H1 (cell line): ENCODE data around the gene ANAPC16. TPM values are rescaled to one million over a fixed set of nuclear protein-coding genes. Genes with fewer than 3 reads are reported as not detected.

ENCODE experiments used
- CTCF ChIA-PET: fragments of 300-600 bp; sonication (Branson Sonifier 250); formaldehyde crosslinking; loops from one replicate; lab custom pipeline; 2021; ENCODE audit not compliant: partially characterized antibody; lab: Charles Lee
- POLR2A ChIA-PET: fragments of 300-600 bp; sonication (Branson Sonifier 250); formaldehyde crosslinking; loops from one replicate; lab custom pipeline; 2021; ENCODE audit warnings: inconsistent platforms; ENCODE audit not compliant: partially characterized antibody; lab: Charles Lee
- DNase-seq, 2 experiments: peaks; one replicate each; pipeline versions ENCODE4 v3.0.0 to v3.0.0-alpha.2; 2010 to 2022; ENCODE audit warnings: low spot score in 2 of 2, low read depth in 1 of 2, mixed read lengths in 1 of 2
- FAIRE-seq: peaks from 2 replicates; lab custom pipeline; 2011; peaks lifted over from hg19 to GRCh38; lab: Jason Lieb, UNC
- H2AFZ ChIP-seq: 2 replicates; pipeline ENCODE4 v1.8.1; 2012; ENCODE audit warnings: low read length, inconsistent platforms
- H2AK5ac ChIP-seq: 2 replicates; pipeline ENCODE4 v1.6.1; 2013; ENCODE audit warnings: low read depth, low read length
- H2BK120ac ChIP-seq: replicated peaks from 2 replicates; pipeline ENCODE3; 2013; ENCODE audit warnings: low read depth, low read length, inconsistent platforms
- H2BK12ac ChIP-seq: 2 replicates; pipeline ENCODE4 v1.6.1; 2013; ENCODE audit warnings: low read depth, low read length
- H2BK15ac ChIP-seq: 2 replicates; pipeline ENCODE4 v1.6.1; 2013; ENCODE audit warnings: low read length
- H2BK20ac ChIP-seq: 2 replicates; pipeline ENCODE4 v1.6.1; 2013; ENCODE audit warnings: low read length
- H2BK5ac ChIP-seq: 2 replicates; pipeline ENCODE4 v1.6.1; 2013; ENCODE audit warnings: low read depth, low read length
- H3K14ac ChIP-seq: 2 replicates; pipeline ENCODE4 v1.6.1; 2013; ENCODE audit warnings: inconsistent platforms; ENCODE audit not compliant: insufficient read length
- H3K18ac ChIP-seq: 2 replicates; pipeline ENCODE4 v1.6.1; 2013; ENCODE audit warnings: low read length; ENCODE audit errors: extremely low read depth
- H3K23ac ChIP-seq: 2 replicates; pipeline ENCODE4 v1.6.1; 2013; ENCODE audit warnings: inconsistent platforms; ENCODE audit not compliant: insufficient read length
- H3K23me2 ChIP-seq: 2 replicates; pipeline ENCODE4 v1.6.1; 2013; ENCODE audit warnings: low read depth, low read length
- H3K27ac ChIP-seq: 2 replicates; pipeline ENCODE4 v1.6.1; 2011; ENCODE audit warnings: low read depth, low read length, inconsistent platforms
- H3K27me3 ChIP-seq, 4 experiments: replicated peaks in 1 of 4; 1 replicate in 1 of 4; 2 replicates in 3 of 4; pipeline versions ENCODE4 v1.6.1 to v1.8.1; 2011 to 2013; ENCODE audit warnings: low read length in 3 of 4, mild to moderate bottlenecking in 3 of 4, inconsistent platforms in 2 of 4, mixed read lengths in 2 of 4, moderate library complexity in 1 of 4; ENCODE audit not compliant: control insufficient read depth in 3 of 4, insufficient read depth in 3 of 4; ENCODE audit errors: extremely low read depth in 1 of 4
- H3K36me3 ChIP-seq, 4 experiments: 2 replicates each; pipeline versions ENCODE4 v1.6.1 to v1.8.1; 2011 to 2013; ENCODE audit warnings: mild to moderate bottlenecking in 4 of 4, low read length in 3 of 4, moderate library complexity in 2 of 4, control low read depth in 1 of 4, inconsistent platforms in 1 of 4; ENCODE audit not compliant: insufficient read depth in 4 of 4, control insufficient read depth in 2 of 4
- H3K4ac ChIP-seq: replicated peaks from 2 replicates; pipeline ENCODE3; 2013; ENCODE audit warnings: low read length, low read depth, mixed read lengths, inconsistent platforms; ENCODE audit not compliant: insufficient read length
- H3K4me1 ChIP-seq, 4 experiments: replicated peaks in 1 of 4; 1 replicate in 1 of 4; 2 replicates in 3 of 4; pipeline versions ENCODE4 v1.6.1 to v1.8.1; 2011 to 2013; ENCODE audit warnings: low read length in 3 of 4, inconsistent platforms in 2 of 4, mixed read lengths in 1 of 4; ENCODE audit not compliant: insufficient read depth in 4 of 4, control insufficient read depth in 3 of 4
- H3K4me2 ChIP-seq, 2 experiments: 2 replicates each; pipeline versions ENCODE4 v1.6.1 to v1.8.1; 2011 to 2013; ENCODE audit warnings: low read depth in 2 of 2, low read length in 2 of 2, control low read depth in 1 of 2, inconsistent platforms in 1 of 2, mild to moderate bottlenecking in 1 of 2; ENCODE audit not compliant: insufficient read depth in 1 of 2
- H3K4me3 ChIP-seq, 4 experiments: fragments of 200-600, 300-600 bp in 1 of 4; sonication (generic), shearing (Covaris generic), sonication (Bioruptor Twin) in 1 of 4; 2 replicates each; pipeline versions ENCODE4 v1.5.1 to v1.8.1; 2011 to 2016; ENCODE audit warnings: low read length in 4 of 4, low read depth in 3 of 4, control low read depth in 2 of 4, inconsistent platforms in 2 of 4, mild to moderate bottlenecking in 2 of 4, mixed read lengths in 1 of 4, moderate library complexity in 1 of 4; ENCODE audit not compliant: insufficient read depth in 2 of 4; ENCODE audit errors: extremely low read depth in 1 of 4
- H3K56ac ChIP-seq: replicated peaks from 2 replicates; pipeline ENCODE3; 2013; ENCODE audit warnings: low read depth, mild to moderate bottlenecking, mixed read lengths, low read length, inconsistent platforms; ENCODE audit not compliant: insufficient read length
- H3K79me1 ChIP-seq: 2 replicates; pipeline ENCODE4 v1.6.1; 2013; ENCODE audit warnings: low read depth, low read length, control low read depth
- H3K79me2 ChIP-seq, 2 experiments: 2 replicates each; pipeline versions ENCODE4 v1.6.1 to v1.8.1; 2012 to 2013; ENCODE audit warnings: low read length in 2 of 2, mild to moderate bottlenecking in 2 of 2, inconsistent platforms in 1 of 2; ENCODE audit not compliant: insufficient read depth in 2 of 2, control insufficient read depth in 1 of 2
- H3K9ac ChIP-seq, 4 experiments: replicated peaks in 1 of 4; 1 replicate in 1 of 4; 2 replicates in 3 of 4; pipeline versions ENCODE4 v1.6.1 to v1.8.1; 2011 to 2013; ENCODE audit warnings: low read depth in 3 of 4, low read length in 3 of 4, control low read depth in 2 of 4, mild to moderate bottlenecking in 2 of 4, moderate library complexity in 2 of 4, inconsistent platforms in 1 of 4; ENCODE audit errors: extremely low read depth in 1 of 4
- H3K9me3 ChIP-seq, 2 experiments: 2 replicates each; pipeline versions ENCODE4 v1.6.1 to v1.8.1; 2012 to 2013; ENCODE audit warnings: mild to moderate bottlenecking in 2 of 2, moderate library complexity in 2 of 2, control low read depth in 1 of 2, inconsistent platforms in 1 of 2, low read depth in 1 of 2, low read length in 1 of 2, mixed read lengths in 1 of 2; ENCODE audit not compliant: insufficient read depth in 2 of 2
- H4K20me1 ChIP-seq, 2 experiments: replicated peaks in 1 of 2; 2 replicates each; pipeline versions ENCODE3 to v1.8.1; 2011 to 2013; ENCODE audit warnings: inconsistent platforms in 2 of 2, low read length in 2 of 2, mild to moderate bottlenecking in 1 of 2; ENCODE audit not compliant: insufficient read depth in 2 of 2, control insufficient read depth in 1 of 2
- H4K5ac ChIP-seq: 2 replicates; pipeline ENCODE4 v1.6.1; 2013; ENCODE audit warnings: low read length, low read depth, mixed read lengths, inconsistent platforms; ENCODE audit not compliant: insufficient read length
- H4K8ac ChIP-seq: 2 replicates; pipeline ENCODE4 v1.8.0; 2013; ENCODE audit warnings: mild to moderate bottlenecking, moderate library complexity, low read length, inconsistent platforms; ENCODE audit not compliant: insufficient read depth; ENCODE audit errors: extremely low read depth
- H4K91ac ChIP-seq: replicated peaks from 2 replicates; pipeline ENCODE3; 2013; ENCODE audit warnings: low read length, mixed read lengths, inconsistent platforms; ENCODE audit not compliant: insufficient read length
- SP1 ChIP-seq: IDR thresholded peaks from 2 replicates; pipeline ENCODE4 v1.6.1; 2011; ENCODE audit warnings: low read depth, low read length
- whole genome bisulfite sequencing, 2 experiments: shearing (Covaris generic) in 1 of 2; methylation state at CpG; one replicate each; pipeline versions ENCODE4 v1.1.6 to v1.1.7; 2013 to 2015; ENCODE audit warnings: low lambda C conversion rate in 2 of 2, mixed read lengths in 2 of 2, inconsistent platforms in 1 of 2, low coverage in 1 of 2, missing lambda C conversion rate in 1 of 2; ENCODE audit not compliant: insufficient replicate concordance in 2 of 2, insufficient coverage in 1 of 2, insufficient read length in 1 of 2; ENCODE audit errors: extremely low coverage in 1 of 2, missing lambda C conversion rate in 1 of 2; 5-methylcytosine and 5-hydroxymethylcytosine counted together
- polyA plus RNA-seq, 7 experiments: library from polyadenylated mRNA; depleted of rRNA in 3 of 7; stranded (reverse) in 5 of 7; unstranded in 2 of 7; fragments of >200 nt in 5 of 7; fragments of 200-250 nt in 2 of 7; gene quantifications; 1 replicate in 5 of 7; 2 replicates in 1 of 7; 4 replicates in 1 of 7; pipeline versions ENCODE4 v1.2.1 to v1.2.3, GENCODE V29; 2011 to 2013; ENCODE audit warnings: missing spikeins in 2 of 7, mixed read lengths in 2 of 7
- total RNA-seq: library from RNA; stranded (reverse); fragmentation: NEBNext Ultra II Directional; extraction: Animal tissue kit (Norgen Biotek cat#: 25700); gene quantifications from 2 replicates; pipeline ENCODE4 v1.2.1, GENCODE V29; 2021
- TF ChIP-seq, protein P1 (sequence below), 3 experiments: IDR thresholded peaks; 1 replicate in 2 of 3; 2 replicates in 1 of 3; pipeline versions ENCODE4 v1.5.1 to v1.6.1; 2011; ENCODE audit warnings: low read length in 3 of 3, mild to moderate bottlenecking in 3 of 3, inconsistent platforms in 2 of 3, low read depth in 1 of 3, moderate library complexity in 1 of 3; ENCODE audit not compliant: insufficient read depth in 1 of 3; ENCODE audit errors: control extremely low read depth in 1 of 3

ANAPC16 gene
- total and polyA plus RNA-seq, 2 of the 8 experiments (the other 6 are each of a cell fraction or from before 2014, with no cell fraction given), result 53.1 to 57.4 TPM

DNA sequence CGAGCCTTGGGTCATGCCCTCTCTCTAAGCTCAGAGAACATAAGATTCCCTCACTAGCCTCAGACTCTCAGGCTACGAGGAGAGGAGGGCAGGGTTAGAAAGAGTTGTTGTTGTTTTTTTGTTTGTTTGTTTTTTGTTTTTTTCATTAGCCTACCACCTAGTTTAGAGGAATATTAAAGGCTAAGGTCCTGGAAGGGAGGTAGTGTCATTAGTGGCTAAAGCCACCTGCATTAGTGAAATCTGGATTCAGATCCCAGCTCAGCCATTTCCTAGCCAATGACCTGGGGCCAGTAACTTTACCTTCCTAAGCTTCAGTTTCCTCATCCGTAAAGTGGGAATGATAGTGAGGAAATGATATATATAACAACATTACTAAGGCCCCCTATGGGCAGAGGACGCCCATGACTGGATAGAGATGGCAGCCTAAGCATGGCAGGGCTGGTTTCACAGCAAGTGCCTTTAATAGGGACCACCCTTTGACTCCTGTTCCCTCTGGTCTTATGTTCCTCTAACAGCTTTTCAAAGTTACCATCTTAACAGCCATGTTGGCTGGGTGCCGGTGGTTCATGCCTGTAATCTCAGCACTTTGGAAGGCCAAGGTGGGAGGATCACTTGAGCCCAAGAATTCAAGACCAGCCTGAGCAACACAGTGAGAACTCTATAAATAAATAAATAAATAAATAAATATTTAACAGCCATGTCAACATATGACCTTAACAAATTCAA is 63.0 kb downstream of the ANAPC16 start:
- Histone ChIP-seq H3K18ac (no peak overlapping the region), H3K23me2 (peaks cover 13% of the 10 kb centered on the region), H2BK12ac (no peak overlapping the region), H3K23ac (no peak overlapping the region), H3K9me3 (no peaks in the 10 kb centered on the region), H2BK5ac (no peak overlapping the region), H3K4me2 (no peak overlapping the region), H3K27me3 (no peaks in the 10 kb centered on the region), H4K5ac (no peak overlapping the region), H2BK15ac (no peak overlapping the region), H2AFZ (no peak overlapping the region), H2BK20ac (no peak overlapping the region), H4K20me1 (peaks cover 15 to 22% of the 10 kb centered on the region in 2 experiments), H3K79me2 (peaks cover 0 to 18% of the 10 kb centered on the region in 2 experiments; a peak in 3 of 4 replicates), H3K4me1 (peaks cover 0 to 15% (median 7%) of the 10 kb centered on the region in 4 experiments; a peak in 6 of 7 replicates), H3K27ac (no peak overlapping the region), H3K4ac (no peak overlapping the region), H3K36me3 (peaks cover 3 to 20% (median 10%) of the 10 kb centered on the region in 4 experiments; a peak in 7 of 8 replicates), H4K91ac (no peak overlapping the region), H3K56ac (no peak overlapping the region), H2BK120ac (no peak overlapping the region), H3K79me1 (no peaks in the 10 kb centered on the region), H2AK5ac (peak overlapping the region; percentile 47; the same call in 1 of the 2 replicates), H3K9ac (no peak overlapping the region), H3K14ac (no peak overlapping the region), H4K8ac (no peak overlapping the region), H3K4me3 (no peak overlapping the region)
- ChIA-PET CTCF (interaction anchor here (0.6 to 5.0 kb wide), 14 partner anchors 8 to 182 kb away, joined by 3 to 34 read pairs (median 4); no protein-coding TSS in a partner anchor), POLR2A (interaction anchor here (1.1 to 16.4 kb wide), 6 partner anchors 14 to 53 kb away, joined by 3 to 895 read pairs (median 6); no protein-coding TSS in a partner anchor)
- TF ChIP-seq, protein P1, sequence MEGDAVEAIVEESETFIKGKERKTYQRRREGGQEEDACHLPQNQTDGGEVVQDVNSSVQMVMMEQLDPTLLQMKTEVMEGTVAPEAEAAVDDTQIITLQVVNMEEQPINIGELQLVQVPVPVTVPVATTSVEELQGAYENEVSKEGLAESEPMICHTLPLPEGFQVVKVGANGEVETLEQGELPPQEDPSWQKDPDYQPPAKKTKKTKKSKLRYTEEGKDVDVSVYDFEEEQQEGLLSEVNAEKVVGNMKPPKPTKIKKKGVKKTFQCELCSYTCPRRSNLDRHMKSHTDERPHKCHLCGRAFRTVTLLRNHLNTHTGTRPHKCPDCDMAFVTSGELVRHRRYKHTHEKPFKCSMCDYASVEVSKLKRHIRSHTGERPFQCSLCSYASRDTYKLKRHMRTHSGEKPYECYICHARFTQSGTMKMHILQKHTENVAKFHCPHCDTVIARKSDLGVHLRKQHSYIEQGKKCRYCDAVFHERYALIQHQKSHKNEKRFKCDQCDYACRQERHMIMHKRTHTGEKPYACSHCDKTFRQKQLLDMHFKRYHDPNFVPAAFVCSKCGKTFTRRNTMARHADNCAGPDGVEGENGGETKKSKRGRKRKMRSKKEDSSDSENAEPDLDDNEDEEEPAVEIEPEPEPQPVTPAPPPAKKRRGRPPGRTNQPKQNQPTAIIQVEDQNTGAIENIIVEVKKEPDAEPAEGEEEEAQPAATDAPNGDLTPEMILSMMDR (IDR thresholded peaks at IDR 0.05; ENCODE audit: control extremely low read depth in 1 of 3, insufficient read depth in 1 of 3, low read depth in 1 of 3, low read length in 3 of 3), result peak in 2 of 3 experiments; percentile 4 to 5; a peak in 2 of 4 replicates
- TF ChIP-seq SP1, result no peak
- no peak for FAIRE-seq
- no peak for DNase-seq
- 90% methylated on average over 5 of the region's 5 CpGs; no CpG with 5 or more reads in 1 of the 2 experiments for WGBS, 2 experiments
